ENCODE measurements around the gene USP13.

USP13 gene

GRCh38 chr3:179697736-179698332 is 45.0 kb downstream of the USP13 start:
- no peak for TF ChIP-seq EZH2phosphoT487 (IDR thresholded peaks at IDR 0.05; ENCODE audit: low read depth)
- TF ChIP-seq, protein P1, sequence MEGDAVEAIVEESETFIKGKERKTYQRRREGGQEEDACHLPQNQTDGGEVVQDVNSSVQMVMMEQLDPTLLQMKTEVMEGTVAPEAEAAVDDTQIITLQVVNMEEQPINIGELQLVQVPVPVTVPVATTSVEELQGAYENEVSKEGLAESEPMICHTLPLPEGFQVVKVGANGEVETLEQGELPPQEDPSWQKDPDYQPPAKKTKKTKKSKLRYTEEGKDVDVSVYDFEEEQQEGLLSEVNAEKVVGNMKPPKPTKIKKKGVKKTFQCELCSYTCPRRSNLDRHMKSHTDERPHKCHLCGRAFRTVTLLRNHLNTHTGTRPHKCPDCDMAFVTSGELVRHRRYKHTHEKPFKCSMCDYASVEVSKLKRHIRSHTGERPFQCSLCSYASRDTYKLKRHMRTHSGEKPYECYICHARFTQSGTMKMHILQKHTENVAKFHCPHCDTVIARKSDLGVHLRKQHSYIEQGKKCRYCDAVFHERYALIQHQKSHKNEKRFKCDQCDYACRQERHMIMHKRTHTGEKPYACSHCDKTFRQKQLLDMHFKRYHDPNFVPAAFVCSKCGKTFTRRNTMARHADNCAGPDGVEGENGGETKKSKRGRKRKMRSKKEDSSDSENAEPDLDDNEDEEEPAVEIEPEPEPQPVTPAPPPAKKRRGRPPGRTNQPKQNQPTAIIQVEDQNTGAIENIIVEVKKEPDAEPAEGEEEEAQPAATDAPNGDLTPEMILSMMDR (IDR thresholded peaks at IDR 0.05; ENCODE audit: low read depth, low read length) = no peak
- no peaks in the 10 kb centered on the region for H3K4me1 ChIP-seq (ENCODE audit: low read length)

DNA sequence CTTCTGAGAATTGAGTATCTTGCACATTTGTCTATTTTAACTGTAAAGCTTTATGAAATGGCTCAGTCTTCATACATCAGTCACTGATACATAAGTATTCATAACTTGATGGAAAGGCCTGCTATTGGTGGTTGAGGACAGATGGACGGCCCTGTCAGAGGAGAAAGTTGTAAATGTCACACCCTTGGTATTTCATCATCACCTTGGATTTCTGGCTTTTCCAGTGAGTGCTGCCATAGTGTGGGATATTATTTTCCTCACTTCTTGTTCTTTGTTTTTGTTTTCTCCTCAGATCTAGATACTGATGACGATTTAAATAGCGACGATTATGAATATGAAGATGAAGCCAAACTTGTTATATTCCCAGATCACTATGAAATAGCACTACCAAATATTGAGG is 47.9 kb downstream of the USP13 start:
- Histone ChIP-seq H2AFZ (ENCODE audit: low read depth, low read length) (no peak overlapping the region), H3K9ac (ENCODE audit: low read length) (no peak overlapping the region), H3K4me3 (ENCODE audit: low read length) (no peak overlapping the region), H3K4me1 (ENCODE audit: low read length) (no peaks in the 10 kb centered on the region), H3K79me2 (ENCODE audit: low read length) (peaks cover 4% of the 10 kb centered on the region; the same call in 1 of the 2 replicates), H3K4me2 (ENCODE audit: low read length) (no peak overlapping the region), H3K27ac (ENCODE audit: low read length) (no peak overlapping the region), H3K9me3 (ENCODE audit: insufficient read depth, low read length) (no peaks in the 10 kb centered on the region), H3K27me3 (ENCODE audit: low read depth, low read length) (no peaks in the 10 kb centered on the region), H4K20me1 (ENCODE audit: insufficient read depth, low read length) (no peaks in the 10 kb centered on the region; the same call in 1 of the 2 replicates), H3K36me3 (replicated peaks; ENCODE audit: low read depth, low read length) (peaks cover 9% of the 10 kb centered on the region)
- TF ChIP-seq, protein P1 (IDR thresholded peaks at IDR 0.05; ENCODE audit: low read depth, low read length) = no peak
- TF ChIP-seq EZH2phosphoT487 (IDR thresholded peaks at IDR 0.05; ENCODE audit: low read depth) = no peak

More at GRCh38 chr3:179697736-179698332, 45.0 kb downstream of the USP13 start:
- Histone ChIP-seq H3K4me3 (ENCODE audit: low read length) (no peak overlapping the region), H3K27ac (ENCODE audit: low read length) (no peak overlapping the region), H2AFZ (ENCODE audit: low read depth, low read length) (no peak overlapping the region), H3K9ac (ENCODE audit: low read length) (no peak overlapping the region), H3K79me2 (ENCODE audit: low read length) (peaks cover 9% of the 10 kb centered on the region), H3K4me2 (ENCODE audit: low read length) (no peak overlapping the region), H3K9me3 (ENCODE audit: insufficient read depth, low read length) (no peaks in the 10 kb centered on the region), H4K20me1 (ENCODE audit: insufficient read depth, low read length) (no peaks in the 10 kb centered on the region; the same call in 1 of the 2 replicates), H3K36me3 (replicated peaks; ENCODE audit: low read depth, low read length) (peaks cover 6% of the 10 kb centered on the region), H3K27me3 (ENCODE audit: low read depth, low read length) (no peaks in the 10 kb centered on the region)

DNA sequence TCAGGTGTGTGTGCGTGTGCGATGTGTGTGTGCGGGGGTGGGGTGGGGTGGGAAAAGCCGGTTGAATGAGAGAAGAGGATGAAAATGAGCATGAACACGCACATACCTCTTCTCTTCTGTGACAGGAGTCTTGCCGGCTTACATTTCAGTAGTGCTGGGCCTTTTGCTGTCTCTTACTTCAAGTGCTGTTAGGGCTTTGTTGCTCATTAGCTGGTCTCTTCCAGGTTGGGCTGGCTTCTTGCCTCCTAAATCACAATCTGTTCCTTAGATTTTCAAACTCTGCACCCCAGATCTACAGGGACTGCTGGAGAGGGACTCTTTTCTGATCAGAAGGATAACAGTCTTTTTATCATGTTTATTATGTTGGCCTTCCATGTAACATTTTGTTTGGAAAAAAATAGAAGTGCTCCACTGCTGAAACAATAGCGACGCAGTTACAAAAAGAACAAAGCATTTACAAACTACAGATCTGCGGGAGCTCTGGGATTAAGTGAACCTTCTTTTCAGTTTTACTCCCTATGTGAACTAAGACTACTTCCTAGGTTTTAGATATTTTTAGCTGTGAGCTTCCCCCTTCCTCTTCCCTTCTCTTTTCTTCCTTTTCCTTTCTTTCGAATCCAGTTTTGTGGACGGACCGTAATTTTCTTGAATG is 48.5 kb downstream of the USP13 start:
- Histone ChIP-seq H3K36me3 (replicated peaks; ENCODE audit: low read depth, low read length) (peaks cover 12% of the 10 kb centered on the region), H3K27me3 (ENCODE audit: low read depth, low read length) (no peaks in the 10 kb centered on the region), H3K79me2 (ENCODE audit: low read length) (peaks cover 4% of the 10 kb centered on the region; the same call in 1 of the 2 replicates), H2AFZ (ENCODE audit: low read depth, low read length) (no peak overlapping the region), H3K9ac (ENCODE audit: low read length) (no peak overlapping the region), H3K27ac (ENCODE audit: low read length) (no peak overlapping the region), H3K9me3 (ENCODE audit: insufficient read depth, low read length) (no peaks in the 10 kb centered on the region), H3K4me1 (ENCODE audit: low read length) (no peaks in the 10 kb centered on the region), H4K20me1 (ENCODE audit: insufficient read depth, low read length) (no peaks in the 10 kb centered on the region; the same call in 1 of the 2 replicates), H3K4me3 (ENCODE audit: low read length) (no peak overlapping the region), H3K4me2 (ENCODE audit: low read length) (no peak overlapping the region)
- TF ChIP-seq, protein P1 (IDR thresholded peaks at IDR 0.05; ENCODE audit: low read depth, low read length) = no peak
- no peak for TF ChIP-seq EZH2phosphoT487 (IDR thresholded peaks at IDR 0.05; ENCODE audit: low read depth)

- H3K4me2 ChIP-seq (ENCODE audit: low read length) = no peak overlapping the region
- no peaks in the 10 kb centered on the region for H3K27me3 ChIP-seq (ENCODE audit: low read depth, low read length)
- no peak overlapping the region for H3K27ac ChIP-seq (ENCODE audit: low read length)
- H4K20me1 ChIP-seq (ENCODE audit: insufficient read depth, low read length) = no peaks in the 10 kb centered on the region; the same call in 1 of the 2 replicates
- no peak for TF ChIP-seq EZH2phosphoT487 (IDR thresholded peaks at IDR 0.05; ENCODE audit: low read depth)
- TF ChIP-seq, protein P1 (IDR thresholded peaks at IDR 0.05; ENCODE audit: low read depth, low read length) = no peak
- H3K4me1 ChIP-seq (ENCODE audit: low read length) = no peaks in the 10 kb centered on the region
- no peak overlapping the region for H3K4me3 ChIP-seq (ENCODE audit: low read length)
- H3K36me3 ChIP-seq (replicated peaks; ENCODE audit: low read depth, low read length) = peaks cover 16% of the 10 kb centered on the region
- peaks cover 4% of the 10 kb centered on the region; the same call in 1 of the 2 replicates for H3K79me2 ChIP-seq (ENCODE audit: low read length)
- H2AFZ ChIP-seq (ENCODE audit: low read depth, low read length) = no peak overlapping the region
- no peaks in the 10 kb centered on the region for H3K9me3 ChIP-seq (ENCODE audit: insufficient read depth, low read length)
- H3K9ac ChIP-seq (ENCODE audit: low read length) = no peak overlapping the region
These were observed 49.6 kb downstream of the USP13 start for GRCh38 chr3:179702271-179702947.

Data from OCI-LY3 (cell line).